Measurements from ENCODE around the gene TEX29. TPM values are rescaled to one million over a fixed set of nuclear protein-coding genes. Genes with fewer than 3 reads are reported as not detected.

TEX29 gene
- total RNA-seq, 1 donor = not detected

- no peak for DNase-seq (ENCODE audit: low read depth)
- H3K4me3 ChIP-seq (ENCODE audit: low read depth, low read length) = no peak overlapping the region
- no peak for TF ChIP-seq CTCF (IDR thresholded peaks at IDR 0.05; ENCODE audit: insufficient read depth, low read depth, low read length)
Measured at GRCh38 chr13:111346101-111346680, 25.7 kb downstream of the TEX29 start.

- TF ChIP-seq CTCF (IDR thresholded peaks at IDR 0.05; ENCODE audit: insufficient read depth, low read depth, low read length) = no peak
- no peak overlapping the region for H3K4me3 ChIP-seq (ENCODE audit: low read depth, low read length)
- DNase-seq (ENCODE audit: low read depth) = no peak
Measured at GRCh38 chr13:111347438-111347837, 27.0 kb downstream of the TEX29 start.

- H3K4me3 ChIP-seq (ENCODE audit: low read depth, low read length) = no peak overlapping the region
- DNase-seq (ENCODE audit: low read depth) = no peak
- TF ChIP-seq CTCF (IDR thresholded peaks at IDR 0.05; ENCODE audit: insufficient read depth, low read depth, low read length) = no peak
Measured at GRCh38 chr13:111353508-111353907, 33.1 kb downstream of the TEX29 start.

- no peak for DNase-seq (ENCODE audit: low read depth)
- TF ChIP-seq CTCF (IDR thresholded peaks at IDR 0.05; ENCODE audit: insufficient read depth, low read depth, low read length) = no peak
- no peak overlapping the region for H3K4me3 ChIP-seq (ENCODE audit: low read depth, low read length)
Measured at GRCh38 chr13:111354789-111355188, 34.3 kb downstream of the TEX29 start.

GRCh38 chr13:111356795-111357194 is 36.4 kb downstream of the TEX29 start:
- no peak for TF ChIP-seq CTCF (IDR thresholded peaks at IDR 0.05; ENCODE audit: insufficient read depth, low read depth, low read length)
- no peak overlapping the region for H3K4me3 ChIP-seq (ENCODE audit: low read depth, low read length)
- no peak for DNase-seq (ENCODE audit: low read depth)

GRCh38 chr13:111359237-111359915 is 38.9 kb downstream of the TEX29 start:
- DNase-seq (ENCODE audit: low read depth) = no peak
- peak; percentile 25 for TF ChIP-seq CTCF (IDR thresholded peaks at IDR 0.05; ENCODE audit: insufficient read depth, low read depth, low read length)
- no peak overlapping the region for H3K4me3 ChIP-seq (ENCODE audit: low read depth, low read length)
